Right lobe of liver (tissue), 6 donors: ENCODE measurements around the gene CCDC60. TPM values are rescaled to one million over a fixed set of nuclear protein-coding genes. Genes with fewer than 3 reads are reported as not detected.

ENCODE experiments used
- ATAC-seq, 4 donors: fragments of 200-7000 bp; cut with Tn5 transposase; one replicate each; pipeline ENCODE4 v1.9.1; 2020; ENCODE audit warnings: mild to moderate bottlenecking in 4 of 4, moderate library complexity in 4 of 4
- DNase-seq, 3 donors: peaks; one replicate each; pipeline ENCODE4 v3.0.0-alpha.2; 2020
- H3K27ac ChIP-seq, 3 donors: fragments of 200-600 bp; one replicate each; pipeline ENCODE4 v1.8.0; 2022
- H3K27me3 ChIP-seq, 2 donors: fragments of 200-600 bp; one replicate each; pipeline ENCODE4 v1.8.0; 2022
- H3K36me3 ChIP-seq, 4 donors: fragments of 200-600 bp; sonication (generic) in 1 of 4; one replicate each; pipeline versions ENCODE4 v1.5.1 to v1.8.0; 2017 to 2022; ENCODE audit warnings: control low read depth in 1 of 4
- H3K4me1 ChIP-seq, 4 donors: fragments of 200-600 bp; sonication (generic) in 1 of 4; one replicate each; pipeline versions ENCODE4 v1.5.1 to v1.8.0; 2017 to 2022; ENCODE audit warnings: control low read depth in 1 of 4
- H3K4me3 ChIP-seq, 3 donors: fragments of 200-600 bp; one replicate each; pipeline ENCODE4 v1.8.0; 2022
- H3K9me3 ChIP-seq, 4 donors: fragments of 200-600 bp; sonication (generic) in 1 of 4; one replicate each; pipeline versions ENCODE4 v1.5.1 to v1.8.0; 2017 to 2022; ENCODE audit warnings: control low read depth in 1 of 4
- POLR2A ChIP-seq: fragments of 450-650 bp; IDR thresholded peaks from one replicate; pipeline ENCODE4 v1.6.1; 2017; ENCODE audit warnings: antibody characterized with exemption, mild to moderate bottlenecking
- WGBS: methylation state at CpG from one replicate; pipeline ENCODE4 v1.1.6; 2018; ENCODE audit warnings: low coverage, low lambda C conversion rate; ENCODE audit not compliant: insufficient coverage; ENCODE audit errors: missing lambda C conversion rate; 5-methylcytosine and 5-hydroxymethylcytosine counted together
- intact Hi-C, 2 donors: fragments of 100-400 bp; cut with DNase I; formaldehyde crosslinking; loops; one replicate each; pipeline versions ENCODE4 v1.11.2 to v1.14.1; 2022
- total RNA-seq, 6 experiments: library from RNA; depleted of rRNA in 2 of 6; stranded (reverse); fragments of >200 nt in 2 of 6; fragmentation: NEBNext Ultra II Directional in 3 of 6; extraction: Animal tissue kit (Norgen Biotek cat#: 25700) in 3 of 6; gene quantifications; one replicate each; pipeline versions ENCODE4 v1.1.0 to v1.2.4, GENCODE V29; 2016 to 2023
- TF ChIP-seq, protein P1 (sequence below), 4 donors: fragments of 200-600 bp in 3 of 4; fragments of 450-650 bp in 1 of 4; IDR thresholded peaks; one replicate each; pipeline versions ENCODE4 v1.5.1 to v1.8.0; 2016 to 2022; ENCODE audit warnings: antibody characterized with exemption in 4 of 4, mild to moderate bottlenecking in 2 of 4
- donor health status: DM: no; HTN: yes; CAD: no.
- donor health status: DM: no; HTN: no; CAD: no.
- donor health status: DM: no; HTN: no; CAD: no.
- donor health status: DM: no; HTN: yes; CAD: no.
- donor health status: DM: no; HTN: yes; CAD: no.

The CCDC60 gene
- total RNA-seq, 6 experiments from 2014 or later: not detected

DNA sequence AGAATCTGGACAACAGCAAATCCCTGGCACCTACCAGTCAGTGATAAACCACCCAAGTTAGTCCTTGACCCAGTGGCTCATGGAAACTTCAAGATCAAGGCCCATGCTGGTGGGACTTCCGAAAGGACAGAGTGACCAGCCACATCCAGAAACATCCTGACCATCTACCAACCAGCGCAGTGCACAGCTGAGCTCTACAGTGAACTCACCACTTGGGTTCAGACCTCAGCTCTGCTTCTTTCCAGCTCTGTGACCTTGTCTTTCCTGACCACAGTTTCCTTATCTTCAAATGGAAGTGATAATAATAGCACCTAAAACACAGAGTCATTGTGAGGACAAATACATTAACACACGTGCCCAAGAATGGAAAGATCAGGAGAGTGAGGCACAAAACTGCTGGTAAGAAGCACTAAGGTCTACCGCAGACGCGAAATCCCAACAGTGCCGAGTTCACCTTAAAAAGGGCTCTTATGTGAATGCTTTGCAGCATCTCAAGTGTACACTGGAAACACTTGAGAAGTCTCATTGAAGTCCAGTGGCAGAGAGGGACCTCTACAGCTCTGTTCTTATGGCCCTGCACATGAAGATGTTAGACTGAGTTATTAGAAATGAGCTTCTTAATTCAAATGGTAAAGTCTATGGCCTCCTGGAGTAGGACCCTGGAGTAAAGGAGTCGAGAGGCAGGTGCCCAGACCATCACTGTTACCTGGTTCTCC, 128.8 kb downstream of the CCDC60 start:
- Histone ChIP-seq H3K36me3 (no peaks in the 10 kb centered on the region), H3K4me1 (no peaks in the 10 kb centered on the region), H3K9me3 (no peaks in the 10 kb centered on the region), H3K27me3 (no peaks in the 10 kb centered on the region), H3K27ac (no peak overlapping the region), H3K4me3 (no peak overlapping the region)
- TF ChIP-seq POLR2A: no peak
- TF ChIP-seq, protein P1, sequence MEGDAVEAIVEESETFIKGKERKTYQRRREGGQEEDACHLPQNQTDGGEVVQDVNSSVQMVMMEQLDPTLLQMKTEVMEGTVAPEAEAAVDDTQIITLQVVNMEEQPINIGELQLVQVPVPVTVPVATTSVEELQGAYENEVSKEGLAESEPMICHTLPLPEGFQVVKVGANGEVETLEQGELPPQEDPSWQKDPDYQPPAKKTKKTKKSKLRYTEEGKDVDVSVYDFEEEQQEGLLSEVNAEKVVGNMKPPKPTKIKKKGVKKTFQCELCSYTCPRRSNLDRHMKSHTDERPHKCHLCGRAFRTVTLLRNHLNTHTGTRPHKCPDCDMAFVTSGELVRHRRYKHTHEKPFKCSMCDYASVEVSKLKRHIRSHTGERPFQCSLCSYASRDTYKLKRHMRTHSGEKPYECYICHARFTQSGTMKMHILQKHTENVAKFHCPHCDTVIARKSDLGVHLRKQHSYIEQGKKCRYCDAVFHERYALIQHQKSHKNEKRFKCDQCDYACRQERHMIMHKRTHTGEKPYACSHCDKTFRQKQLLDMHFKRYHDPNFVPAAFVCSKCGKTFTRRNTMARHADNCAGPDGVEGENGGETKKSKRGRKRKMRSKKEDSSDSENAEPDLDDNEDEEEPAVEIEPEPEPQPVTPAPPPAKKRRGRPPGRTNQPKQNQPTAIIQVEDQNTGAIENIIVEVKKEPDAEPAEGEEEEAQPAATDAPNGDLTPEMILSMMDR (IDR thresholded peaks at IDR 0.05): no peak
- ATAC-seq: no peak
- 59% methylated on average over 6 of the region's 8 CpGs for WGBS
- intact Hi-C loops: no loop called here
- no peak for DNase-seq

- TF ChIP-seq, protein P1 (IDR thresholded peaks at IDR 0.05): no peak
- TF ChIP-seq POLR2A: no peak
- intact Hi-C loops: no loop called here
- Histone ChIP-seq H3K4me1 (no peaks in the 10 kb centered on the region), H3K27me3 (no peaks in the 10 kb centered on the region), H3K36me3 (no peaks in the 10 kb centered on the region), H3K9me3 (no peaks in the 10 kb centered on the region), H3K4me3 (no peak overlapping the region), H3K27ac (no peak overlapping the region)
- ATAC-seq (no peak), DNase-seq (no peak)
These were observed 133.8 kb downstream of the CCDC60 start for GRCh38 chr12:119468296-119468695.

GRCh38 chr12:119475650-119476049, 141.1 kb downstream of the CCDC60 start:
- H3K36me3 ChIP-seq: no peaks in the 10 kb centered on the region
- TF ChIP-seq, protein P1 (IDR thresholded peaks at IDR 0.05): no peak
- no peak for TF ChIP-seq POLR2A
- no peak overlapping the region for H3K4me3 ChIP-seq
- intact Hi-C loops: no loop called here
- no peak for DNase-seq
- H3K9me3 ChIP-seq: no peaks in the 10 kb centered on the region
- no peaks in the 10 kb centered on the region for H3K27me3 ChIP-seq
- H3K4me1 ChIP-seq: no peaks in the 10 kb centered on the region
- ATAC-seq: no peak
- WGBS: 44% methylated on average over 4 of the region's 4 CpGs
- H3K27ac ChIP-seq: no peak overlapping the region

DNA sequence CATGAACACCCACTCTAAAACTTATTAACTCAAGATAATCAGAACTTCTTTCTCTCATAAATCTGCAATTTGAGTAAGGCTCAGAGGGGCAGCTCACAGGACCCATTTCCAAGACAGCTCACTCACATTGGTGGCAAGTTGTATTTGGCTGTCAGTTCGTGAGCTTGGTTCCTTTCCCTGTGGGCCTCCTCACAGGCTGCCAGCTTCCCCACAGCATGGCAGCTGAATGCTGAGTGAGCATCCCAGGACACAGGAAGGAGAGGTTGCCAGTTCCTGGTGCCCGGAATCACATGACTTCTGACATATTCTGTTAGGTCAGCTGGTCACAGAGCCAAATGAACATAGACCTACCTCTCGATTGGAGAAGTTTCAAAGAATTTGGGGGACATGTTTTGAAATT, 142.4 kb downstream of the CCDC60 start:
- no peak for DNase-seq
- TF ChIP-seq, protein P1 (IDR thresholded peaks at IDR 0.05): no peak
- no peak for TF ChIP-seq POLR2A
- Histone ChIP-seq H3K27ac (no peak overlapping the region), H3K4me3 (no peak overlapping the region), H3K4me1 (no peaks in the 10 kb centered on the region), H3K9me3 (no peaks in the 10 kb centered on the region), H3K27me3 (no peaks in the 10 kb centered on the region), H3K36me3 (no peaks in the 10 kb centered on the region)
- intact Hi-C loops: no loop called here
- 52% methylated on average over 3 of the region's 3 CpGs for WGBS
- ATAC-seq: no peak
